Measurements from ENCODE around the gene BIRC2. TPM values are rescaled to one million over a fixed set of nuclear protein-coding genes. Genes with fewer than 3 reads are reported as not detected.

BIRC2 gene
- total RNA-seq, 1 donor: 76.0 TPM

DNA sequence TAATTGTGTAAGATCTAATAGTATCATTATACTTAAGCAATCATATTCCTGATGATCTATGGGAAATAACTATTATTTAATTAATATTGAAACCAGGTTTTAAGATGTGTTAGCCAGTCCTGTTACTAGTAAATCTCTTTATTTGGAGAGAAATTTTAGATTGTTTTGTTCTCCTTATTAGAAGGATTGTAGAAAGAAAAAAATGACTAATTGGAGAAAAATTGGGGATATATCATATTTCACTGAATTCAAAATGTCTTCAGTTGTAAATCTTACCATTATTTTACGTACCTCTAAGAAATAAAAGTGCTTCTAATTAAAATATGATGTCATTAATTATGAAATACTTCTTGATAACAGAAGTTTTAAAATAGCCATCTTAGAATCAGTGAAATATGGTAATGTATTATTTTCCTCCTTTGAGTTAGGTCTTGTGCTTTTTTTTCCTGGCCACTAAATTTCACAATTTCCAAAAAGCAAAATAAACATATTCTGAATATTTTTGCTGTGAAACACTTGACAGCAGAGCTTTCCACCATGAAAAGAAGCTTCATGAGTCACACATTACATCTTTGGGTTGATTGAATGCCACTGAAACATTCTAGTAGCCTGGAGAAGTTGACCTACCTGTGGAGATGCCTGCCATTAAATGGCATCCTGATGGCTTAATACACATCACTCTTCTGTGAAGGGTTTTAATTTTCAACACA lies 23.3 kb upstream of the BIRC2 start:
- TF ChIP-seq, protein P1, sequence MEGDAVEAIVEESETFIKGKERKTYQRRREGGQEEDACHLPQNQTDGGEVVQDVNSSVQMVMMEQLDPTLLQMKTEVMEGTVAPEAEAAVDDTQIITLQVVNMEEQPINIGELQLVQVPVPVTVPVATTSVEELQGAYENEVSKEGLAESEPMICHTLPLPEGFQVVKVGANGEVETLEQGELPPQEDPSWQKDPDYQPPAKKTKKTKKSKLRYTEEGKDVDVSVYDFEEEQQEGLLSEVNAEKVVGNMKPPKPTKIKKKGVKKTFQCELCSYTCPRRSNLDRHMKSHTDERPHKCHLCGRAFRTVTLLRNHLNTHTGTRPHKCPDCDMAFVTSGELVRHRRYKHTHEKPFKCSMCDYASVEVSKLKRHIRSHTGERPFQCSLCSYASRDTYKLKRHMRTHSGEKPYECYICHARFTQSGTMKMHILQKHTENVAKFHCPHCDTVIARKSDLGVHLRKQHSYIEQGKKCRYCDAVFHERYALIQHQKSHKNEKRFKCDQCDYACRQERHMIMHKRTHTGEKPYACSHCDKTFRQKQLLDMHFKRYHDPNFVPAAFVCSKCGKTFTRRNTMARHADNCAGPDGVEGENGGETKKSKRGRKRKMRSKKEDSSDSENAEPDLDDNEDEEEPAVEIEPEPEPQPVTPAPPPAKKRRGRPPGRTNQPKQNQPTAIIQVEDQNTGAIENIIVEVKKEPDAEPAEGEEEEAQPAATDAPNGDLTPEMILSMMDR (IDR thresholded peaks at IDR 0.05; ENCODE audit: extremely low read depth, low read depth, low read length): no peak
- no peaks in the 10 kb centered on the region for H3K27me3 ChIP-seq (ENCODE audit: insufficient read depth, low read length)
- H3K4me2 ChIP-seq (ENCODE audit: insufficient read depth, low read length): peak overlapping the region; percentile 57
- H3K79me2 ChIP-seq (ENCODE audit: insufficient read depth, low read length): no peaks in the 10 kb centered on the region
- H2AFZ ChIP-seq (ENCODE audit: low read length): no peak overlapping the region
- DNase-seq (ENCODE audit: insufficient read length, low spot score, missing footprints): no peak
- peak overlapping the region; percentile 11 for H3K27ac ChIP-seq (ENCODE audit: low read depth, low read length)
- H3K4me3 ChIP-seq (ENCODE audit: insufficient read depth, low read length): no peak overlapping the region
- no peaks in the 10 kb centered on the region for H3K36me3 ChIP-seq (ENCODE audit: insufficient read depth, low read length)
- no peaks in the 10 kb centered on the region for H4K20me1 ChIP-seq (ENCODE audit: insufficient read depth, low read length)
- no peaks in the 10 kb centered on the region for H3K9me3 ChIP-seq (ENCODE audit: low read depth, low read length)
- peaks cover 18% of the 10 kb centered on the region for H3K4me1 ChIP-seq (ENCODE audit: insufficient read depth, low read length)

- no peaks in the 10 kb centered on the region for H3K36me3 ChIP-seq (ENCODE audit: insufficient read depth, low read length)
- H3K79me2 ChIP-seq (ENCODE audit: insufficient read depth, low read length): no peaks in the 10 kb centered on the region
- TF ChIP-seq, protein P1 (IDR thresholded peaks at IDR 0.05; ENCODE audit: extremely low read depth, low read depth, low read length): no peak
- H3K9me3 ChIP-seq (ENCODE audit: low read depth, low read length): no peaks in the 10 kb centered on the region
- H3K4me3 ChIP-seq (ENCODE audit: insufficient read depth, low read length): no peak overlapping the region
- no peak for DNase-seq (ENCODE audit: insufficient read length, low spot score, missing footprints)
- H3K4me1 ChIP-seq (ENCODE audit: insufficient read depth, low read length): peaks cover 21% of the 10 kb centered on the region
- H3K27me3 ChIP-seq (ENCODE audit: insufficient read depth, low read length): no peaks in the 10 kb centered on the region
- no peak overlapping the region for H2AFZ ChIP-seq (ENCODE audit: low read length)
- H4K20me1 ChIP-seq (ENCODE audit: insufficient read depth, low read length): no peaks in the 10 kb centered on the region
- no peak overlapping the region for H3K4me2 ChIP-seq (ENCODE audit: insufficient read depth, low read length)
- H3K27ac ChIP-seq (ENCODE audit: low read depth, low read length): no peak overlapping the region
Observed at GRCh38 chr11:102325088-102325487, 21.9 kb upstream of the BIRC2 start.

DNA sequence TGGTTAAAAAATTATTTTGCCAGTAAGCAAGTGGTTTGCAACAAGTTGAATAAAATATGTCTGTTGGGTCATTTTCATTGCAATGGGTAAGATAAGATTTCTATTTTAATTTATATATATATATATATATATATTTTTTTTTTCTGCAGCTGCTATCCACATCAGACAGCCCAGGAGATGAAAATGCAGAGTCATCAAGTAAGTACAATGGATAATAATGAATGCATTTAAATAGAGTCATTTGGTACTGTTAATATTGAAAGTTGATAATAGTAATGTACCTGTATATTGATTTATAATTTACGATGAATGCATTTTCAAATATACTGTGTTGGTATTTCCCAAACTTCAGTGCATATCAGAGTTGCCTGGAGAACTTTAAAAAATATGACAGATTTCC lies 18.3 kb upstream of the BIRC2 start:
- Histone ChIP-seq H4K20me1 (ENCODE audit: insufficient read depth, low read length) (no peaks in the 10 kb centered on the region), H3K9me3 (ENCODE audit: low read depth, low read length) (no peaks in the 10 kb centered on the region), H3K4me1 (ENCODE audit: insufficient read depth, low read length) (peaks cover 16% of the 10 kb centered on the region), H3K79me2 (ENCODE audit: insufficient read depth, low read length) (no peaks in the 10 kb centered on the region), H3K36me3 (ENCODE audit: insufficient read depth, low read length) (no peaks in the 10 kb centered on the region), H2AFZ (ENCODE audit: low read length) (no peak overlapping the region), H3K27me3 (ENCODE audit: insufficient read depth, low read length) (no peaks in the 10 kb centered on the region), H3K4me3 (ENCODE audit: insufficient read depth, low read length) (no peak overlapping the region), H3K27ac (ENCODE audit: low read depth, low read length) (no peak overlapping the region), H3K4me2 (ENCODE audit: insufficient read depth, low read length) (no peak overlapping the region)
- TF ChIP-seq, protein P1 (IDR thresholded peaks at IDR 0.05; ENCODE audit: extremely low read depth, low read depth, low read length): no peak
- DNase-seq (ENCODE audit: insufficient read length, low spot score, missing footprints): no peak

DNA sequence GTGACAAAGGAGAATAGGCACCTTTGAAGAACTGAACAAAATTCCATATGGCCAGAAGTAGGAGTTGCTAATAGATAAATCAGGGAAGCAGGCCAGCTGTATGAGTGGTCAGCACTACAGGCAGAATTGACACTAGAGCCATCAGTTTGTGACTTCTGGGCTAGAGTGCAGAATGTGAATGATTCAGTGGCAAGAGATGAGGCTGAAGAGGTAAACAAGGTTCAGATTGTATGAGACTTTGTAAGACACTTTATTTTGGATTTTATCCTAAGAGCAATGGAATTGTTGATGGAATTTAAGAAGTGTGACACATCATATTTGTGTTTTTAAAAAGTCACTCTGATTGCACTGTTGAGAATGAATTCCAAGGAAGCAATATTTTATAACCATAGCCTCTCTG lies 16.8 kb upstream of the BIRC2 start:
- Histone ChIP-seq H3K4me2 (ENCODE audit: insufficient read depth, low read length) (peak overlapping the region; percentile 31), H3K27me3 (ENCODE audit: insufficient read depth, low read length) (no peaks in the 10 kb centered on the region), H3K27ac (ENCODE audit: low read depth, low read length) (peak overlapping the region; percentile 31)

More for the DNA sequence above, 16.8 kb upstream of the BIRC2 start:
- TF ChIP-seq, protein P1 (IDR thresholded peaks at IDR 0.05; ENCODE audit: extremely low read depth, low read depth, low read length): no peak
- H4K20me1 ChIP-seq (ENCODE audit: insufficient read depth, low read length): no peaks in the 10 kb centered on the region
- peaks cover 16% of the 10 kb centered on the region for H3K4me1 ChIP-seq (ENCODE audit: insufficient read depth, low read length)
- no peaks in the 10 kb centered on the region for H3K9me3 ChIP-seq (ENCODE audit: low read depth, low read length)
- H3K36me3 ChIP-seq (ENCODE audit: insufficient read depth, low read length): no peaks in the 10 kb centered on the region
- H3K79me2 ChIP-seq (ENCODE audit: insufficient read depth, low read length): no peaks in the 10 kb centered on the region
- no peak overlapping the region for H2AFZ ChIP-seq (ENCODE audit: low read length)
- DNase-seq (ENCODE audit: insufficient read length, low spot score, missing footprints): peak; percentile 11
- no peak overlapping the region for H3K4me3 ChIP-seq (ENCODE audit: insufficient read depth, low read length)
